CD4-positive, alpha-beta T cell treated with Interferon alpha-2 for 1 hour (primary cell): ENCODE data around the gene SPINT2.
A peak's percentile ranks its signal among the peaks of the same experiment; 100 is the strongest.
"Not testable (repeated sequence)": the region's sequence is repeated elsewhere in the genome, so short reads cannot be mapped to it uniquely, and the experiment has no call there.

Source experiments
- DNase-seq, 2 donors: peaks; one replicate each; pipeline ENCODE4 v3.0.0-alpha.2; 2020 to 2022

SPINT2 gene

GRCh38 chr19:38324431-38324830 lies 60.1 kb downstream of the SPINT2 start:
- no peak for DNase-seq

DNA sequence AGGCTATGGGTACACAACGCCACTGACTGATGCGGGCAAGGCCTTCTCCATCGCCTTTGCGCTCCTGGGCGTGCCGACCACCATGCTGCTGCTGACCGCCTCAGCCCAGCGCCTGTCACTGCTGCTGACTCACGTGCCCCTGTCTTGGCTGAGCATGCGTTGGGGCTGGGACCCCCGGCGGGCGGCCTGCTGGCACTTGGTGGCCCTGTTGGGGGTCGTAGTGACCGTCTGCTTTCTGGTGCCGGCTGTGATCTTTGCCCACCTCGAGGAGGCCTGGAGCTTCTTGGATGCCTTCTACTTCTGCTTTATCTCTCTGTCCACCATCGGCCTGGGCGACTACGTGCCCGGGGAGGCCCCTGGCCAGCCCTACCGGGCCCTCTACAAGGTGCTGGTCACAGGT lies 62.2 kb downstream of the SPINT2 start:
- no peak for DNase-seq

DNA sequence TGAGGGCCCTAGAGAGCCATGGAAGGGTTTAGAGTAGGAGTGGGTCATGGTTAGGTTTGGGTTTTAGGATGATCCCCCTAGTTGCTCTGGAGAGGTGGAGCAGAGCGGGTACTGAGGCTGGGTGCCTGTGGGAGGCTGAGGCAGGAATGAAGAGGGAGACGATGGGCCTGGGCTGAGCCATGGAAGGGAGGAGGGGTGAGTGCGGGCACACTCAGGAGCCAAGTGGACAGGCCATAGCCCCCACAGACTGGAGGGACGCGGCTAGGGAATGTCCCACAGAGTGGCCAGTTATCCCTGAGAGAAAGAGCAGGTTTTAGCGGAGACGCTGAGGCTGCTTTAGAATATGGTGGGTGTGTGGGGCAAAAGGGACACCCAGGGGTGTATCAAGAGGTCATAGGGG lies 65.3 kb downstream of the SPINT2 start:
- DNase-seq: no peak

DNA sequence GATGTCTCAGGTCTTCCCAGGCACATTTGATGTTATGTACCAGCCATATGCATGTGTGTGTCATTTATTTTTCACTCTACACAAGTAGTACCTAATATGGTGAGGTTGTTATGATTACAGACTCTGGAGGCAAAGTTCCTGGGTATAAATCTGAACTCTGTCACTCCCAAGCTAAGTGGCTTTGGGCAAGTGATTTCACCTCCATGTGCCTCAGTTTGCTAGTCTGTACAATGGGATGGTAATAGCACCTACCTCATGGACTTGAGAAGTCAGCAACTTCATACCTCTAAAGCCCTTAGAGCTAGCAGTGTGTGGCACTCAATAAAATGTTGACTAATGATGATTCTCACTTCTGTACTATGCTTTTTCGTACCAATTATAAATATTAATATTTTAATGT lies 67.4 kb downstream of the SPINT2 start:
- DNase-seq: no peak

DNA sequence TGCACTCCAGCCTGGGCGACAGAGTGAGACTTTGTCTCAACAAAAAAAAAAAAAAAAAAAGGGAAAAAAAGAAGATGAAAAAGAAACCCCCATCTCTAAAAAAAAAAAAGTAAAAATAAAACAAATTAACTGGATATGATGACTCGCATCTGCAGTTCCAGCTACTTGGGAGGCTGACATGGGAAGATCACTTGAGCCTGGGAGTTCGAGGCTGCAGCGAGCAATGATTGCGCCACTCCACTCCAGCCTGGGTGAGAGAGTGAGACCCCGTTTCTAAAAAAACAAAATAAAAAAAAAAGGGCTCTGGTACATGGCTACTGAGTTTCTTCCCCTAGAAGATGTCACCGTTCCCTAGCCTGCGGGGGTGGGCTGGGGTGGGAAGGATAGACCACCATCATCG lies 68.9 kb downstream of the SPINT2 start:
- no peak for DNase-seq

DNA sequence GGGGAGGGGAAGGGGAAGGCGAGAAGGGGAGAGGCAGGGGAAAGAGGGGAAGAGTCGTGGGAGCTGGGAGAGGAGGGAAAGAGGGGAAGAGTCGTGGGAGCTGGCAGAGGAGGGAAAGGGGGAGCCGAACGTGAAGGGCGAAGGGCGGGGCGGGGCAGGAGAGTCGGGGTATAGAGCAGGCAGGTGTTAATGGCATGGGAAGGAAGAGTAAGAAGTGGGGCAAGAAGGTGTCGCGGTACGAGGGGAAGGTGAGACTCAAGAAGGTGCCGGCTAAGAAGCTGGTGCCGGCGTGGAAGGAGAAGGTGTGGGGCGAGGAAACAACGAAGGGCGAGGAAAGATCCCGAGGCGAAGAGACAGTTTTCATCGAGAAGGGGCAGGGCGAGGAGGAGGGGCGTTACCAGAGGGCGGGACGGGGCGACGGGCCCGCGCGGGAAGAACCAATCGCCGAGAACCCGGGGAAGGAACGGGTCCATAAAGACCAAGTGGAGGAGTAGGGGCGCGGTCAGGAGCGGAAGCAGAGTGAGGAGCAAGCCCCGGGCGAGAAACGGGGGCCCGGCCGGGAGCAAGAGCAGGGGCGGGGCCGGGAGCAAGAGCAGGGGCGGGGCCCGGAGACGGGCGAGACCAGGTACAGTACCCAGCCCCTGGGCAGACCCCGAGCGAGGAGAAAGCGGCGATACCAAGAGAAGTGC lies 71.7 kb downstream of the SPINT2 start:
- DNase-seq: peak; percentile 95 to 96

- peak; percentile 96 to 97 for DNase-seq
Observed at GRCh38 chr19:38336638-38337359, 72.4 kb downstream of the SPINT2 start.

DNA sequence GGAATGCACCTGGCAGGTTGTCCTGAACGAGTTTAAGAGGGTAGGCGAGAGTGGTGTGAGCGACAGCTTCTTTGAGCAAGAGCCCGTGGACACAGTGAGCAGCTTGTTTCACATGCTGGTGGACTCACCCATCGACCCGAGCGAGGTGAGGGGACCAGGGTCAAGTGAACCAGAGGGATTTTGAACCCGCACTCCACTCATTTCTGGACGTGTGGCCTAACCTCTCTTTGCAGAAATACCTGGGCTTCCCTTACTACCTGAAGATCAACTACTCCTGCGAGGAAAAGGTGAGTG lies 72.9 kb downstream of the SPINT2 start:
- no peak for DNase-seq

DNA sequence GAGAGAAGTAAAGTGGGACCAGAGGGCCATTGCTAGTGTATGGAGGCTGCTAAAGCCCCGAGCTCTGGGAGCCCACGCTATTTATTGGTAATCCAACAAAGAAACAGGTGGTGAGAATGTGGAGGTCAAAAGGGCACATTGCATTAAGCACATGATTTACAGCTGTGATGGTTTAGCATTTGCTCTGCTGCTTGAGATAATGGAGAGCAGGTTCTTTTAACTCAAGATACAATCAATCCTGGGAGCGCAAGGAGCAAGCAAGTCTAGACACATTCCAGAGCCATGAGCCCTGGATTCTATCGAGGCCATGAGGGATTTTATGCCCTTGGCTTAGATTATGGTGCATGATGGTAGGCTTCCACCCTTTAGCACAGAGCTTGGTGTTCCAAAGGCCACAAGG lies 74.6 kb downstream of the SPINT2 start:
- DNase-seq: not testable (repeated sequence)

DNA sequence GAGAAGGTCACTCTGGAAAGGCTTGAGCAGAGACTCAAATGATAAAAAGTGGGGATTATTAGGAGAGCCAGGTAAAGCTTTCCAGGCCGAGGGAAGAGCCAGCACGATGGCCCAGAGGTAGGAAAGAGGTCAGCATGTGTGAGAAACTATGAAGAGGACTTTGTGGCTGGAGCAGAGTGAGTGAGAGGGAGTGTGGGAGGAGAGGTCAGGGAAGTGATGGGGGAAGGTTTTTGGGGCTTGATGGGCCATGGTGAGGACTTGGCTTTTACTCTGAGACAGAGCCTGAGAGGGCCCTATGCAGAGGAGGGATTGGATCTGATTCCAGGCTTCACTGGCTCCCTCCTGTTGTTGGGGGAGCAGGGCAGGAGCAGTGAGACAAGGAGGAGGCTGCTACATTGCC lies 76.6 kb downstream of the SPINT2 start:
- no peak for DNase-seq
